Measurements from ENCODE around the gene ADARB1.

ADARB1 gene

GRCh38 chr21:45270306-45270821, 196.0 kb downstream of the ADARB1 start:
- peaks cover 6% of the 10 kb centered on the region for H3K9me3 ChIP-seq
- H3K36me3 ChIP-seq (replicated peaks), result peaks cover 48% of the 10 kb centered on the region
- no peak for DNase-seq (ENCODE audit: low spot score in 2 of 2)
- no peaks in the 10 kb centered on the region for H3K4me1 ChIP-seq
- no peaks in the 10 kb centered on the region for H3K27me3 ChIP-seq (ENCODE audit: low read depth)
- H3K4me3 ChIP-seq, result no peak overlapping the region
- in situ Hi-C loops (cut with MboI; ENCODE audit: low sequenced_read_pairs), result no loop called here

Data from HAP-1 (cell line).